Ovary (tissue), 3 donors: ENCODE measurements around the gene CXCR5.

Experiments used
- CTCF ChIP-seq, 3 donors: fragments of 450-650 bp in 2 of 3; fragments of 200-600 bp in 1 of 3; IDR thresholded peaks; one replicate each; pipeline versions ENCODE4 v1.5.1 to v1.8.0; 2016 to 2022; ENCODE audit warnings: antibody characterized with exemption in 3 of 3, mild to moderate bottlenecking in 1 of 3
- EP300 ChIP-seq: sonication (generic); formaldehyde crosslinking; IDR thresholded peaks from one replicate; pipeline ENCODE4 v1.6.1; 2017; ENCODE audit warnings: antibody characterized with exemption
- donor health status: DM: no; HTN: no; CAD: no.

GRCh38 chr11:118841469-118842242 lies 42.0 kb upstream of the CXCR5 start:
- TF ChIP-seq CTCF (IDR thresholded peaks at IDR 0.05), result no peak
- no peak for TF ChIP-seq EP300
